Stimulated activated CD8-positive, alpha-beta memory T cell treated with anti-CD3 and anti-CD28 coated beads, Interleukin-2, amount 100 ng/mL, for 48 hours (primary cell): ENCODE measurements around the gene PPIL1.
"Not testable (repeated sequence)": the region's sequence is repeated elsewhere in the genome, so short reads cannot be mapped to it uniquely, and the experiment has no call there.

Experiments used
- DNase-seq, 2 donors: peaks; one replicate each; pipeline ENCODE4 v3.0.0-alpha.2; 2020; ENCODE audit warnings: low read depth in 2 of 2

The PPIL1 gene

GRCh38 chr6:36874443-36875249, at the start of gene PPIL1:
TSS of gene PPIL1 (minus strand) at chr6:36874803. CDS start at chr6:36874772, 31 bp downstream.
- DNase-seq = peak; percentile 65 to 75

GRCh38 chr6:36924131-36924530, 49.5 kb upstream of the PPIL1 start:
- no peak for DNase-seq

DNA sequence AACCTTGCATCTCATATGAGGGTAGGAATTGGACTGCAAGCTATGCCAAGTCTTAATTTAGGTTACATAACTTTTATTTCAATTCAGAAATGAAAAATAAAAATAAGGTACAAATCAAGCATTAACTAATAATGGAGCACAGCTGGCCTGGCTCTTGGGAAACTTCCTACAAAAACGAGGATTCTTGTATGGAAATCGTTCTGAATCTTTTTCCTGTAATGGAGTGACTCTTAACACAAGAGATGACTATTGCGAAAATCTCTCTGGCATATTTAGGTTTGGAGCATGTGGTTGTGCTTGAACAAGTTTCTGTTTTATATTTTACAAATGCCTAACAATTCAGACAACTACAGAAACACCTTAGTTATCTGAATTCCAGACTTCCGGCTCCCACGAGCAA, 45.9 kb upstream of the PPIL1 start:
- no peak for DNase-seq

- no peak for DNase-seq
Observed at GRCh38 chr6:36920049-36920448, 45.4 kb upstream of the PPIL1 start.

GRCh38 chr6:36917541-36918193, 43.1 kb upstream of the PPIL1 start:
- no peak for DNase-seq

GRCh38 chr6:36916126-36916525, 41.5 kb upstream of the PPIL1 start:
- no peak for DNase-seq

- DNase-seq = no peak
Observed at GRCh38 chr6:36915599-36915998, 41.0 kb upstream of the PPIL1 start.

DNA sequence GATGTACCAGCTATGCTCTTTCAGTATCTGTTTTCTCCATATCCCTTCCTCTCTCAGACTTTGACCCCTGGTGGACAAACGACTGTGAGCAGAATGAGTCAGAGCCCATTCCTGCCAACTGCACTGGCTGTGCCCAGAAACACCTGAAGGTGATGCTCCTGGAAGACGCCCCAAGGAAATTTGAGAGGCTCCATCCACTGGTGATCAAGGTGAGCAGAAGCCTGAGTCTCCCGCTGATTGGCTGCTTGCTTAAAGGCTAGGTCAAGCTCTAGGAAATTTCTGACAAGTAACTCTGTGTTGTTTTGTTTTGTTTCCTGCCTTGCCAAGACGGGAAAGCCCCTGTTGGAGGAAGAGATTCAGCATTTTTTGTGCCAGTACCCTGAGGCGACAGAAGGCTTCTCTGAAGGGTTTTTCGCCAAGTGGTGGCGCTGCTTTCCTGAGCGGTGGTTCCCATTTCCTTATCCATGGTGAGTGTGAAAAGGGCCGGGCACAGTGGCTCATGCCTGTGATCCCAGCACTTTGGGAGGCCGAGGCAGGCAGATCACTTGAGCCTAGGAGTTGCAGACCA, 39.7 kb upstream of the PPIL1 start:
- DNase-seq = no peak

DNA sequence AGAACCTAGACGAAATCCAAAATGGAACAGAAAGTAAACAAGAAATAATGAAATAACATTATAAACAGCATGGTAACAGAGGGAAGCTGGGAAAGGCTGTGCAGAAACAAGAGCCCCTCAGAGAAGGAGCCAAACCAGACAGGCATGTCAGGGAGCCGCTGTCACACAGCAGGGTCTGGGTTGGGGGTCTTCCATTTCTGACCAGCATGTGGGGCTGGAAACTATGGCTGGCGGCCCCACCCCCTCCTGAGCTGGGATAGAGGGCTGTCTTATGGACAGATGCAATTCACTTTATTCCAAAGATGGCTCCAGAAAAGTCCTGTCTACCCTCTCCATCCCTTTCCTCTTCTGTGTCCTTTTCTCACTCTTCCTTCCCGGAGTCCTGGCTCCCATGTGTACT, 38.5 kb upstream of the PPIL1 start:
- no peak for DNase-seq

DNA sequence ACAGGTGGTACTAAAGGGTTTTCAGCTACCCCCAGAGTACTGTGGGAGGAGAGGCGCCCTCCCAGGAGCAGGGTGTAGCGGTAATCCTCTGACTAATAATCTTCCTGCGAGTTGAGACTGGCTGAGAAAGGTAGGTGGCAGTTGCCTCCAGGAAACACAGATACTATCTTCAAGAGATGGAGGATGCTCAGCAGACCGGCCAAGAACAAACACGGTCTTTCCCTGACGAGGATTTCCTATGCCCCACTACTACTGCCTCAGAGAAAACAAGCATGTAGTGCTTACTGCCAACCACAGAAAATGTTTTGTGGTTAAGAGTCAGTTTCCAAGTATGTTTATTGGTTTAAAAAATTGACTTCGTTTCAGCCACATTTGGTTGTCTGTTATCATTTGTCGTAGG, 38.0 kb upstream of the PPIL1 start:
- DNase-seq = peak; percentile 27 to 41

- peak in 1 of 2 donors; percentile 26 for DNase-seq
Observed at GRCh38 chr6:36912030-36912454, 37.4 kb upstream of the PPIL1 start.

DNA sequence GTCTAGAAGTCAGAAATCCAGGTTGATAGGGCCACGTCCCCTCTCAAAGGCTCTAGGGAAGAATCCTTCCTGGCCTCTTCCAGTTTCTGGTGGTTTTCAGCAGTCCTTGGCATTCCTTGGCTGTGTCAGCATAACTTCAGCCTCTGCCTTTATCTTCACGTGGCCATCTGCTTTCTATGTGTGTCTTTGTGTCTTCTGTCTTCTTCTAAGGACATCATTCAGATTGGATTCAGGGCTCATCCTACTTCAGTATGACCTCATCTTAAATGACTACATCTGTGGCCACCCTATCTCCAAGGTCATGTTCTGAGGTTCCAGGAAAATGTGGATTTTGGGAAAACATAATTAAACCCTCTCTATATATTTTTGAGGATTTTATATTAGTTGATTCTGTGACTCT, 34.1 kb upstream of the PPIL1 start:
- no peak for DNase-seq

GRCh38 chr6:36907781-36908180, 33.2 kb upstream of the PPIL1 start:
- no peak for DNase-seq

DNA sequence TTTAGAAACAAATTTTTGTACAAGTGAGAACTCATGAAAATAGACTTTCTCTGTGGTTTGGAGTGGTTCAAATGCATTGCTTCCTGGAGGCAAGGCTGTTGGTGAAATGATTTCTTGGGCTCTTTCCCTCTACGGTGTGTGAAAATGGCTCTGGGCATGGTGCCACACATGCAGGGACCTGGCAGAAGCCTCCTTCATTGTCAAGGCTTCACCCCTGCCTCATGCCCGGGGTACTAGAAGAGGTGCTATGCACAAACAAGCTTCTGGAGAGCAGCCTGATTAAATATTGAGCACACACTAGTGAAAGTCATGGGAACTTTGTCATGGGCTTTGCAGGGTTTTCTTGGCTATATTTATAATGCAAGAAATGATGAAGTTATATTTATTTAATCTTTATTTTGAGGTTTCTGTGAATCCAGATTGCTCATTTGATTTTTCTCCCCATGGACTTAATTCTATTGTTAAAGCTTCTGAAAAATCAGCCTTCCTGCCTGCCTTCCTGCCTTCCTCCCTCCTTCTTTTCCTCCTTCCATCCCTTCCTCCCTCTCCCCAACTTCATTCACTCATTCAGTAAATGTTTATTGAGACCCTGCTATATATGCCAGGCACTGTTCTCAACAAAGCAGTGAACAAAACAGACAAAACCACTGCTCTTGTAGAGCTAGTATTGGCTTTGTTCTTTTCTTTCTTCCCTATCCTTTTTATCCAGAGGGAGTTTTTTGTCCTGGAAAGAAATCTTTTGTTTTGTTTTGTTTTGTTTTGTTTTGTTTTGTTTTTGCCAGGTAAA, 32.1 kb upstream of the PPIL1 start:
- no peak for DNase-seq

- DNase-seq = no peak
Observed at GRCh38 chr6:36904851-36905393, 30.3 kb upstream of the PPIL1 start.

GRCh38 chr6:36904114-36904513, 29.5 kb upstream of the PPIL1 start:
- DNase-seq = no peak

- no peak for DNase-seq
Observed at GRCh38 chr6:36897609-36898008, 23.0 kb upstream of the PPIL1 start.

DNA sequence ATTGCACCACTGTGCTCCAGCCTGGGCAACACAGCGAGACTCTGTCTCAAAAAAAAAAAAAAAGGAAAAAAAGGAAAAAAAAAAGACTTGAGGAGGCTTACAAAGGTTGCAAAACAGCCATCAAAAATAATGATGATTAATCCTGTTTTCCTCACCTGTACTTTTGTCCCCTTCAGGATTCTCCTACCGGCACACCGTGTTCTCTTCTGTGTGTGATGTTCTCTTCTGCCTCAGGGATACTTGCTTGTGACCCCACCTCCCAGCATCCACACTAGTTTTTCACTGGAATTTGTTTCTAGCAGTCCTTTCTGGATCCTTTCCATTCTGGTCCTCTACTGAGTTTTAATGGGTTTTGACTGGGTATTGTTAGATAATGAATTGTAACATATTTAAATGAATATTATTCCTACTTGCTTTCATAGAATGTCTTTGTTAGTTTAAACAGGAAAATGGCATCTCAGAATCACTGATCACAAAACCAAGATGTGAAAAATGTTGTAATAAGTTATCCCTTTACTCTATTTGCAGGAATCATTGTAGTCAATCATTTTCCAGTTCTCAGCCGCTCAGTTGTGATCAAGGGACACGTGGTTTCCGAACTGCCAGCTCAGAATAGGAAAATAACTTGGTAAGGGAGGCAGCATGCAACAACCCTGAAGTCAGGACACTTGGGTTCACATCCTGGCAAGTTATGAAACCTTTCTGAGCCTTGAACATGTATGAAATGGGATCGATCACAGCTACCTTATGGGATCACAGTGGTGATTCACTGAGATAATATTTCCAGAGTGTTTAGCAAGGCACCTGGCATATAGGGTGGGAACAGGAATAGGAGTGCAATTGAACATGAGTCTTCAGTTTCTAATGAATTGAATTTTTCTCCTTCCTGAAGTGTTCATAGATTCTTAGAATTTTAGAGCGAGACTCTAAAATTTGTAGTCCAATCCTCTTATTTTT, 19.7 kb upstream of the PPIL1 start:
- no peak for DNase-seq

- not testable (repeated sequence) for DNase-seq
Observed at GRCh38 chr6:36891153-36891552, 16.6 kb upstream of the PPIL1 start.

- no peak for DNase-seq
Observed at GRCh38 chr6:36890112-36890663, 15.6 kb upstream of the PPIL1 start.
